ENCODE data around the gene USP36.
"Not testable (repeated sequence)": the region's sequence is repeated elsewhere in the genome, so short reads cannot be mapped to it uniquely, and the experiment has no call there.

USP36 gene

GRCh38 chr17:78766225-78766624 is 74.4 kb downstream of the USP36 start:
- DNase-seq (ENCODE audit: low spot score): no peak

DNA sequence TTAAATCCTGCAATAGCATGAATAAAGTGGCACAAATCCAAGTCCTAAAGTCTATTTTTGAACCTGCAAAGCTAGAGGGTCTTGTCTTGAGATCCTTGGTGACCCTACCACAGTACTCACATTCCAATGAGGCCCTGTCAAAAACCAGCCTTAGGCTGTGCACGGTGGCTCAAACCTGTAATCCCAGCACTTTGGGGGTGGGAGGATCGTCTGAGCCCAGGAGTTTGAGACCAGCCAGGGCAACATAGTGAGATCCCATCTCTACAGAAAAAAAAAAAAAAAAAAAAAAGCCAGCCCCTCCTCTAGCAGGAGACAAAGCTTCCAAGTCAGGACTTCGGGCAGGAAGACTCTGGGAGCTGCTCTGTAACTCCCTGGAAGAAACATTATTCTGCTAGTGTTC is 74.8 kb downstream of the USP36 start:
- no peak for DNase-seq (ENCODE audit: low spot score)

GRCh38 chr17:78764871-78765270 is 75.7 kb downstream of the USP36 start:
- no peak for DNase-seq (ENCODE audit: low spot score)

DNA sequence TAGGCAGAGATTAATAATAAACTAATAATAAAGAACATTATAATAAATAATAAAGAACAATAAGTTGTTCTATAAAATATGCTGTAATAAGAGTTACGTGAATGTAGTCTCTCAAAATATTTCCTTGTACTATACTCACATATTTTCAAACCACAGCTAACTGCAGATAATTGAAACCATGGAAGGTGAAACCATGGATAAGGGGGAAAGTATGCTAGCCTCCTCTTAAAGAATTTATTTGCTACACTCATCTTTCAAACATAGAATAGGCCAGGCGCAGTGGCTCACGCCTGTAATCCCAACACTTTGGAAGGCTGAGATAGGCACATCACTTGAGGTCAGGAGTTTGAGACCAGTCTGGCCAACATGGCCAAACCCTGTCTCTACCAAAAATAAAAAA is 77.1 kb downstream of the USP36 start:
- no peak for DNase-seq (ENCODE audit: low spot score)

DNA sequence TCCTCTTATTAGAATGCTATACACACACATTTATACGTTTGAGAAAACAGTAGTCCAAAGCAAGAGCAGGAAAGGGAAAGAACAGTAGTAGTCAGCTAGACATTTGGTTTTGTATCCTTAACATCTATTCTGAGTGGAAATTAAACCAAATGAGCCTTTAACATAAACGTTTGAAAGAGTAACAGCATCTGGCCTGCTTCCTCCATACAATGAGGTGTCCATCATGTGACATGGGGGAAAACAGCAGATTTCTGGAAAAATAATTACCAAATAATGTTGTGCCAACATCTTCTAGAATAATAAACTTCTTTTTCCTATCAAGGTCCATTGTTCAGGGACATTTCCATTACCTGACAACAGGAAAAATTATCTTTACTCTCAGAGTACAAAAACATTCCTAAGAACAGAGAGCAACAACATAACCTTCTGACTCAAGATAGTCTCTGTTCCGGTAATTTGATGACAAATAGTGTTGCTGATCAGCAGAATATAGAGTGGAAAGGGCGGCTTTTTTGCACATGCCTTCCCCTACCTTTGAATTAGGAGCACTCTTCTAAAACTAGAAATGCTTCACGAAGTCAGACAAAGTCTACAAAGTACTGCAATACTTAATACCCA is 78.7 kb downstream of the USP36 start:
- DNase-seq (ENCODE audit: low spot score): no peak

DNA sequence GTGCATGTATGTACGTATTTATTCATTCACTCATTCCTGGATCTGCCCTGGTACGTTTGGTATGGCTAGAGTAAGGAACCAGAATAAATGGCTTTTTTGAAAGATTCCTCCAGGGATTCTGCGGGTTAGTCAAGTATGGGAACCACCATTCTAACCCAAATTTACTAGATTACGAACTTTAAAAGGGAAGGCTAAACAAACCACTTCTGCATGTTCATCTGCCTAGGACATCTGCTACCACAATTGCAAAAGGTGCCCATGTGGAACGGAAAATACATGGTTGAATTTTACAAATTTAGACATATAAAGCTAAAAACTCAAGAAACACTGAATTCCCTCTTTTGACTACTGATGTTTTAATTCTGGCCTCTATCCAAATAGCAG is 80.7 kb downstream of the USP36 start:
- DNase-seq (ENCODE audit: low spot score): no peak

GRCh38 chr17:78759203-78759968 is 81.2 kb downstream of the USP36 start:
- no peak for DNase-seq (ENCODE audit: low spot score)

DNA sequence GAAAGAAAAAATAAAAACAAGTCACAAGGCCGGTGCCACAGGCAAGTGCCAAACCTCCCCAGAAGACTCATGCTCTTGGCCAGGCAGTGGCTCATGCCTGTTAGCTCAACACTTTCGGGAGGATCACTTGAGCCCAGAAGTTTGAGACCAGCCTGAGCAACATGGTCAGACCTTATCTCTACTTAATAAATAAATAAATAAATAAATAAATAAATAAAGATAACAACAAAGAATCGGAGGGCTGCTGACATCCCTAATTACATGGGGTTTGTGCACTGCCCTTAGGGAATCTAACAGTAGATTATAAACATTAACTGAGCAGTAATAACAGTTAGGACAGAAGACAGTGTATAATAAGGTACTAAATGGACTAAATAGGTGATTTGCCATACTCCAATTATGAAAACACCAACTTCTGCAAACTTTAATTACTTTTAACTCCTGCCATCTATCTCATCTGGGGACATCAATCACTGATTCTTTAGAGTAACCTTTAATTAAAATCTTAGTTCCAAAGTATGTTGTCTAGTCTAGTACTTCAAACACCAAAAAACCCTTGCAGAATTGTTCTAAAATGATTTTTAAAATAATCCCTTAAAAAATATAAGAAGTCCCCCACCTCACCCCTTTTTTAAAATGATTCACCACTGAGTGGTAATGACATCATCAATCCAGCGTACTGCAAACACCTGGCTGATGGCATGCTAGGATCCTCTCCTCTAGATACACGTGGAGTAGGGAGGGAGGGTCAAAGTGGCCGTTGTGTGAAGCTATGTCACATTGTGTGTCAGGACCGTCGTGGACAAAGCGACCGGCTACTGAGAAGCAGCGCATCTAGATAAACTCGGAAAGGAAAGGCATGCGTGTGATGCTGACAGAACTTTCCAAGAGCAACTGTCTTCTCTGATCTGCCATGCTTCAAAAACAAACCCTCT is 87.0 kb downstream of the USP36 start:
- DNase-seq (ENCODE audit: low spot score): no peak

- DNase-seq (ENCODE audit: low spot score): no peak
These were observed 89.0 kb downstream of the USP36 start for GRCh38 chr17:78751447-78752161.

GRCh38 chr17:78751000-78751399 is 89.6 kb downstream of the USP36 start:
- DNase-seq (ENCODE audit: low spot score): not testable (repeated sequence)

GRCh38 chr17:78748730-78749317 is 91.8 kb downstream of the USP36 start:
- no peak for DNase-seq (ENCODE audit: low spot score)

GRCh38 chr17:78748048-78748729 is 92.4 kb downstream of the USP36 start:
- no peak for DNase-seq (ENCODE audit: low spot score)

DNA sequence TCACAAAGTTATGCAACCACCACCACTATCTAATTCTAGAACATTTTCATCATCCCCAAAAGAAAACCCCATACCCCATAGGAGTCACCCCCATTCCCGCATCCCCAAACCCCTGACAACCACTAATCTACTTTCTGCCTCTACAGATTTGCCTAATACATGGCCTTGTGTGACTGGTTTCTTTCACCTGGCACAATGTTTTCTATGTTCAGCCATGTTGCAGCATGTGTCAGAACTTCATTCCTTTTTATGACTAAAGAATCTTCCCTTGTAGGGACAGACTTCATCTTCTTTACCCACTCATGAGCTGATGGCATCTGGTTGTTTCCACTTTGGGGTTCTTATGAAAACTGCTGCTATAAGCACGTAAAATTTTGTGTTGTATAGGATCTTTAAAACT is 93.1 kb downstream of the USP36 start:
- no peak for DNase-seq (ENCODE audit: low spot score)

- DNase-seq (ENCODE audit: low spot score): no peak
These were observed 93.7 kb downstream of the USP36 start for GRCh38 chr17:78746949-78747269.

DNA sequence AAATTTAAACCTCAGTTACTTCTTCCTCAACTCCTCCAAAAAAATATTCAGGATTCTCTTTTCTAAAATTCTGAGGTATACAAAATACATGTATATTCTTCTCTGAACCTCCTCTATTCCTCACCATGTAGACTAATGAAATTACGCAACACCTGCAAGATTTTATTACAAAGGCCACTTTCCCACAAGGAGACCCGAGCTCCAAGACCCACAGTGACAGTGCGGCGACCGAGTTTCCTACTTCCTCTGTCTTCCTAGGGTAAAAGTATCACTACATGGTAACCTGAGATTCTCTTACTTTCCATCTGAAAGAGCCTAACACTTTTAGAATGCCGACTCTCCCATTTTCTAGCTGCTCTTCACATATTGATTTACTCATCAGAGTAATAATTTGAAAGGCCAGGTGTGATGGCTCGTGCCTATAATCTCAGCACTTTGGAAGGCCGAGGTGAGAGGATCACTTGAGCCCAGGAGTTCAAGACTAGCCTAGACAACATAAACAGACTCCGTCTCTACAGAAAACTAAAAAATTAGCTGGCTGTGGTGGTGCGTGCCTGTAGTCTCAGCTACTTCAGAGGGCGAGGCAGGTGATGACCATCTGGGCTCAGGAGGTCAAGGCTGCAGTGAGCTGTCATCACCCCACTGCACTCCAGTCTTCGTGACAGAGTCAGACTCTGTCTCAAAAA is 94.2 kb downstream of the USP36 start:
- no peak for DNase-seq (ENCODE audit: low spot score)
